Kidney (tissue), 14 donors: Measurements from ENCODE around the gene KXD1. TPM values are rescaled to one million over a fixed set of nuclear protein-coding genes. Genes with fewer than 3 reads are reported as not detected.
A peak's percentile ranks its signal among the peaks of the same experiment; 100 is the strongest.

Experiments used
- DNase-seq, 5 donors: peaks; one replicate each; pipeline ENCODE4 v3.0.0-alpha.2; 2013 to 2020
- FAIRE-seq: peaks from 2 replicates; lab custom pipeline; 2012; peaks lifted over from hg19 to GRCh38; lab: Jason Lieb, UNC
- H3K27ac ChIP-seq, 2 donors: one replicate each; pipeline ENCODE4 v1.7.0; 2013; ENCODE audit warnings: low read depth in 2 of 2, low read length in 2 of 2, inconsistent platforms in 1 of 2
- H3K27me3 ChIP-seq: one replicate; pipeline ENCODE4 v1.7.1; 2013; ENCODE audit warnings: low read length, inconsistent platforms; ENCODE audit not compliant: control insufficient read depth, insufficient read depth
- H3K36me3 ChIP-seq, 3 donors: one replicate each; pipeline versions ENCODE4 v1.7.0 to v1.7.1; 2013; ENCODE audit warnings: low read length in 3 of 3, control low read depth in 1 of 3, inconsistent platforms in 1 of 3; ENCODE audit not compliant: insufficient read depth in 3 of 3, control insufficient read depth in 2 of 3
- H3K4me1 ChIP-seq, 3 donors: one replicate each; pipeline versions ENCODE4 v1.7.0 to v1.7.1; 2013; ENCODE audit warnings: low read length in 3 of 3, inconsistent platforms in 1 of 3, low read depth in 1 of 3; ENCODE audit not compliant: control insufficient read depth in 2 of 3, insufficient read depth in 2 of 3
- H3K4me3 ChIP-seq, 3 donors: one replicate each; pipeline versions ENCODE4 v1.7.0 to v1.8.1; 2013; ENCODE audit warnings: low read length in 3 of 3, control low read depth in 1 of 3, inconsistent platforms in 1 of 3
- H3K9ac ChIP-seq, 3 donors: one replicate each; pipeline versions ENCODE4 v1.7.0 to v1.7.1; 2013; ENCODE audit warnings: low read length in 3 of 3, control low read depth in 1 of 3, inconsistent platforms in 1 of 3
- H3K9me3 ChIP-seq, 3 donors: one replicate each; pipeline versions ENCODE4 v1.7.0 to v1.7.1; 2013; ENCODE audit warnings: low read length in 3 of 3, control low read depth in 1 of 3, inconsistent platforms in 1 of 3; ENCODE audit not compliant: control insufficient read depth in 2 of 3, insufficient read depth in 1 of 3
- intact Hi-C: fragments of 100-400 bp; cut with DNase I; formaldehyde crosslinking; loops from one replicate; pipeline ENCODE4 v1.11.1; 2022
- polyA plus RNA-seq: library from polyadenylated mRNA; stranded (reverse); fragments of 350-450 nt; fragmentation: Illumina TruSeq; extraction: RNeasy Lipid Tissue Mini Kit (QIAGEN cat#74804); gene quantifications from one replicate; pipeline ENCODE4 v1.2.3, GENCODE V29; 2014; ENCODE audit warnings: low read depth, low replicate concordance; ENCODE audit not compliant: insufficient read depth
- total RNA-seq: library from RNA; stranded (reverse); fragmentation: NEBNext Ultra II Directional; extraction: Animal tissue kit (Norgen Biotek cat#: 25700); gene quantifications from one replicate; pipeline ENCODE4 v1.2.1, GENCODE V29; 2021
- TF ChIP-seq, protein P1 (sequence below): IDR thresholded peaks from 3 replicates; pipeline ENCODE4 v1.5.1; 2012; ENCODE audit warnings: mild to moderate bottlenecking, moderate library complexity, borderline replicate concordance; ENCODE audit not compliant: insufficient read depth; ENCODE audit errors: extremely low read depth
- donor health status: control.
- donor health status: control.
- donor health status: control.
- donor health status: control.
- donor health status: control.
- donor health status: DM: yes; HTN: yes; CAD: no.
- donor health status: Normal renal cell carcinoma (clear cell type).

Gene KXD1
- total and polyA plus RNA-seq, 2 donors from 2014 or later = 56.3 to 69.9 TPM

DNA sequence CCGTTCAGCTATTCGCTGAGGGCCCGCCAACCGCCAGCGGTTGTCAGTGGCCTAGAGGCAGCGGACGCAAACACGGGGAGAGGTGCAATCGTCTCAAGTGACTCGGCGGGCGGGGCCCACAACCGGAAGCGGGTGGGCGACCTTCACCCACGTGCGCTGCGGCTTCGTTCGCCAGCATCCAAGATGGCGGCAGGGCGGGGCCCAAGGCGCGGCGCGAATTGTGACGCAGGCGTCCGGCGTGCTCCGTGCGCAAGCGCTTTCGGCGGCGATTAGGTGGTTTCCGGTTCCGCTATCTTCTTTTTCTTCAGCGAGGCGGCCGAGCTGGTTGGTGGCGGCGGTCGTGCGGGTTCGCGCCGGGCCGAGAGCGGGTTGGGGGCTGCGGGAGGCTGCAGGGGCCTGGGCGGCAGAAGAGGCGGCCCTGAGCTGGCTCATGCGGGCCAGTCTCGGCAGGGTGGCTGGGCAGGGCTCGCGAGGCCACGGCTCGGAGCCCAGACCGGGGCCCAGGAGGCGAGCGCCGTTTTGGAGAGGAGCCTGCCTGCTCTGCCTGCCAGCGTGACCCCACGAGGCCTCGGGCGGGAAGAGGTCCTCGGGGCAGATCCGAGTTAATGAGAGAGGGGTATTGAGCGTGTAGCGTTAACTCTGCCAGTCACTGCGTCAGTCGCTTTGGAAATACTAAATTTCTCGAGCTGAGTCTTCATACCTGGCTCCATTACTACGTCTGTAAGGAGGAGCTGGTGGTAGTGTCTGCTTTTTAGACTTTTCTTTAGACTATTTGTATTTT is 14.1 kb downstream of the KXD1 start, which contains the start of gene UBA52:
TSS of gene UBA52 (plus strand) at position 294 of the 781 bp plus-strand sequence. CDS start 1,444 bp downstream, outside the sequence.
- TF ChIP-seq, protein P1, sequence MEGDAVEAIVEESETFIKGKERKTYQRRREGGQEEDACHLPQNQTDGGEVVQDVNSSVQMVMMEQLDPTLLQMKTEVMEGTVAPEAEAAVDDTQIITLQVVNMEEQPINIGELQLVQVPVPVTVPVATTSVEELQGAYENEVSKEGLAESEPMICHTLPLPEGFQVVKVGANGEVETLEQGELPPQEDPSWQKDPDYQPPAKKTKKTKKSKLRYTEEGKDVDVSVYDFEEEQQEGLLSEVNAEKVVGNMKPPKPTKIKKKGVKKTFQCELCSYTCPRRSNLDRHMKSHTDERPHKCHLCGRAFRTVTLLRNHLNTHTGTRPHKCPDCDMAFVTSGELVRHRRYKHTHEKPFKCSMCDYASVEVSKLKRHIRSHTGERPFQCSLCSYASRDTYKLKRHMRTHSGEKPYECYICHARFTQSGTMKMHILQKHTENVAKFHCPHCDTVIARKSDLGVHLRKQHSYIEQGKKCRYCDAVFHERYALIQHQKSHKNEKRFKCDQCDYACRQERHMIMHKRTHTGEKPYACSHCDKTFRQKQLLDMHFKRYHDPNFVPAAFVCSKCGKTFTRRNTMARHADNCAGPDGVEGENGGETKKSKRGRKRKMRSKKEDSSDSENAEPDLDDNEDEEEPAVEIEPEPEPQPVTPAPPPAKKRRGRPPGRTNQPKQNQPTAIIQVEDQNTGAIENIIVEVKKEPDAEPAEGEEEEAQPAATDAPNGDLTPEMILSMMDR = no peak
- Histone ChIP-seq H3K27ac (peak within 1 kb of the TSS; percentile 73 to 88), H3K36me3 (peaks cover 6 to 40% (median 23%) of the 10 kb centered on the region in 3 donors), H3K4me1 (peaks cover 0 to 13% (median 9%) of the 10 kb centered on the region in 3 donors), H3K27me3 (no peaks in the 10 kb centered on the region), H3K9ac (peak within 1 kb of the TSS; percentile 72 to 99 (median 95)), H3K9me3 (no peaks in the 10 kb centered on the region), H3K4me3 (peak within 1 kb of the TSS; percentile 93 to 99 (median 98))
- FAIRE-seq (peak; percentile 77), DNase-seq (peak; percentile 98 to 99 (median 99))
- intact Hi-C loops = no loop called here

DNA sequence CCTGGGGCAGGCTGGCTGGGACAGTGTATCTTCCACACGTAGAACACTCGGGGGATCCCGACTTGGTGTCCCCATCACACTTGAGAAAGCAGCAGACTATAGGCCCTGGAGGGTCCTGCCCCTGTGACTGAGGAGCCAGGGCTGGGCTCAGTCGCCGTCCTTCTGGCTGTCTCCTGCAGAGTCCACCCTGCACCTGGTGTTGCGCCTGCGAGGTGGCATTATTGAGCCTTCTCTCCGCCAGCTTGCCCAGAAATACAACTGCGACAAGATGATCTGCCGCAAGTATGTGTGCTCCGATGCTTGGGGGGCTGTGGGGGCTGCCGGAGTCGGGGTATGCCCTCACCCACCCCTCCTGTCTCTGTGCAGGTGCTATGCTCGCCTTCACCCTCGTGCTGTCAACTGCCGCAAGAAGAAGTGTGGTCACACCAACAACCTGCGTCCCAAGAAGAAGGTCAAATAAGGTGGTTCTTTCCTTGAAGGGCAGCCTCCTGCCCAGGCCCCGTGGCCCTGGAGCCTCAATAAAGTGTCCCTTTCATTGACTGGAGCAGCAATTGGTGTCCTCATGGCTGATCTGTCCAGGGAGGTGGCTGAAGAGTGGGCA is 17.1 kb downstream of the KXD1 start:
- H3K4me3 ChIP-seq = no peak overlapping the region
- intact Hi-C loops = no loop called here
- no peak overlapping the region for H3K9ac ChIP-seq
- no peaks in the 10 kb centered on the region for H3K9me3 ChIP-seq
- H3K27ac ChIP-seq = no peak overlapping the region
- H3K4me1 ChIP-seq = peaks cover 0 to 13% (median 9%) of the 10 kb centered on the region in 3 donors
- H3K36me3 ChIP-seq = peaks cover 6 to 25% (median 17%) of the 10 kb centered on the region in 3 donors
- TF ChIP-seq, protein P1 = no peak
- no peaks in the 10 kb centered on the region for H3K27me3 ChIP-seq
- DNase-seq = no peak
- FAIRE-seq = no peak

DNA sequence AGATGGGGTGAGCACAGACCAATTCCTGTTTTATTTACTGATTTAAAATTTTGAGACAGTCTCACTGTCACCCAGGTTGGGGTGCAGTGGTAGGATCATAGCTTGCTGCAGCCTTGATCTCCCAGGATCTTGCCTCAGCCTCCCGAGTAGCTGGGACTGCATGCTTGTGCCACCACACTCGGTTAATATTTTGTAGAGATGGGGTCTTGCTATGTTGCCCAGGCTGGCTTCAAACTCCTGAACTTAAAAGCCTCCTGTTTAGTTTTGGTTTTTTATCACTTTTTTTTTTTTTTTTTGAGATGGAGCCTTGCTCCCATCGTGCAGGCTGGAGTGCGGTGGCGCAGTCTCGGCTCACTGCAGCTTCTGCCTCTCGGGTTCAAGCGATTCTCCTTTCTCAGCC is 18.7 kb downstream of the KXD1 start:
- Histone ChIP-seq H3K4me3 (no peak overlapping the region), H3K9ac (no peak overlapping the region), H3K27ac (no peak overlapping the region), H3K27me3 (no peaks in the 10 kb centered on the region), H3K36me3 (peaks cover 6 to 25% (median 17%) of the 10 kb centered on the region in 3 donors), H3K4me1 (peaks cover 0 to 13% (median 9%) of the 10 kb centered on the region in 3 donors), H3K9me3 (no peaks in the 10 kb centered on the region)
- FAIRE-seq (no peak), DNase-seq (no peak)
- intact Hi-C loops = no loop called here
- TF ChIP-seq, protein P1 = no peak
